ENCODE data around the gene ATG16L2. TPM values are rescaled to one million over a fixed set of nuclear protein-coding genes. Genes with fewer than 3 reads are reported as not detected.
A peak's percentile ranks its signal among the peaks of the same experiment; 100 is the strongest.

ATG16L2 gene
- total RNA-seq, 1 experiment from 2014 or later: 22.2 TPM

DNA sequence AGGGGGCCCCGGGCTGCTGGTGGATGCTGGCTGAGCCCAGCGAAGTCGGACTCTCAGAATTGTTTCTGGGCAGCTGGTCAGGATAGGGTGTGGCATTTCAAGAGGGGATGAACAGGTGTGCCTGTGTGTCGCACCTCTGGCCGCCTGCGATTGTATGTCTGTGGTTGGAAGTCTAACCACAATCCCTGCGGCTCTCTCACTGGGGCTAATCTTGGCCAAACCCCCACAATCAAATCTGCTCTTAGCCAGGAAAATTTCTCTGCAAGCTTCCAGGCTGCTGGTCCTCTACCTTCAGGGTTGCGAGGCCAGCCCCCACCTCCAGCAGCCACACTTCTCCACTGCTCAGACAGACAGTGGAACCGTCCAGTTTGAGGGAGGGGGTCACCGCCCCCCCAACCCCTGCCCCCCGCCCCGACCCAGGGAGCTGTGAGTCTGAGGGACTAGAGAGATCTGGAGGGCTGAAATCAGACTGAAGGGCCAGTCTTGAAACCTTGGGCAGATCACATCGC, 953 bp downstream of the ATG16L2 start:
- ATAC-seq: no peak
- Mint-ChIP-seq H3K27ac (peak overlapping the region; percentile 60; the same call in 1 of the 2 replicates), H3K4me3 (peak overlapping the region; percentile 95), H3K4me1 (peaks cover 33% of the 10 kb centered on the region), H3K27me3 (ENCODE audit: low read depth) (peaks cover 24% of the 10 kb centered on the region), H3K9me3 (no peaks in the 10 kb centered on the region), H3K36me3 (peaks cover 3% of the 10 kb centered on the region; the same call in 1 of the 2 replicates)
- POLR2A ChIA-PET: interaction anchor here (0.6 kb wide), 1 partner anchor 86 kb away, joined by 3 read pairs; no protein-coding TSS in a partner anchor
- TF ChIP-seq, protein P1, sequence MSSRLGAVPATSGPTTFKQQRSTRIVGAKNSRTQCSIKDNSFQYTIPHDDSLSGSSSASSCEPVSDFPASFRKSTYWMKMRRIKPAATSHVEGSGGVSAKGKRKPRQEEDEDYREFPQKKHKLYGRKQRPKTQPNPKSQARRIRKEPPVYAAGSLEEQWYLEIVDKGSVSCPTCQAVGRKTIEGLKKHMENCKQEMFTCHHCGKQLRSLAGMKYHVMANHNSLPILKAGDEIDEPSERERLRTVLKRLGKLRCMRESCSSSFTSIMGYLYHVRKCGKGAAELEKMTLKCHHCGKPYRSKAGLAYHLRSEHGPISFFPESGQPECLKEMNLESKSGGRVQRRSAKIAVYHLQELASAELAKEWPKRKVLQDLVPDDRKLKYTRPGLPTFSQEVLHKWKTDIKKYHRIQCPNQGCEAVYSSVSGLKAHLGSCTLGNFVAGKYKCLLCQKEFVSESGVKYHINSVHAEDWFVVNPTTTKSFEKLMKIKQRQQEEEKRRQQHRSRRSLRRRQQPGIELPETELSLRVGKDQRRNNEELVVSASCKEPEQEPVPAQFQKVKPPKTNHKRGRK (CRISPR knock-in tag; IDR thresholded peaks at IDR 0.05; ENCODE audit: borderline replicate concordance): no peak
- TF ChIP-seq SP1 (CRISPR knock-in tag; conservative IDR thresholded peaks at IDR 0.05) (no peak), RELA (CRISPR knock-in tag; IDR thresholded peaks at IDR 0.05; ENCODE audit: borderline replicate concordance) (no peak), MLX (CRISPR knock-in tag; IDR thresholded peaks at IDR 0.05) (no peak), CBFB (CRISPR knock-in tag; IDR thresholded peaks at IDR 0.05; ENCODE audit: low read depth) (no peak), FOXP1 (CRISPR knock-in tag; IDR thresholded peaks at IDR 0.05; ENCODE audit: borderline replicate concordance) (no peak), ZNF671 (CRISPR knock-in tag; IDR thresholded peaks at IDR 0.05) (no peak), CREM (CRISPR knock-in tag; IDR thresholded peaks at IDR 0.05) (no peak)
- TF ChIP-seq, protein P2, sequence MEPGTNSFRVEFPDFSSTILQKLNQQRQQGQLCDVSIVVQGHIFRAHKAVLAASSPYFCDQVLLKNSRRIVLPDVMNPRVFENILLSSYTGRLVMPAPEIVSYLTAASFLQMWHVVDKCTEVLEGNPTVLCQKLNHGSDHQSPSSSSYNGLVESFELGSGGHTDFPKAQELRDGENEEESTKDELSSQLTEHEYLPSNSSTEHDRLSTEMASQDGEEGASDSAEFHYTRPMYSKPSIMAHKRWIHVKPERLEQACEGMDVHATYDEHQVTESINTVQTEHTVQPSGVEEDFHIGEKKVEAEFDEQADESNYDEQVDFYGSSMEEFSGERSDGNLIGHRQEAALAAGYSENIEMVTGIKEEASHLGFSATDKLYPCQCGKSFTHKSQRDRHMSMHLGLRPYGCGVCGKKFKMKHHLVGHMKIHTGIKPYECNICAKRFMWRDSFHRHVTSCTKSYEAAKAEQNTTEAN (CRISPR knock-in tag; IDR thresholded peaks at IDR 0.05): no peak
- CTCF ChIA-PET: interaction anchor here (0.9 to 1.6 kb wide), 4 partner anchors 21 to 131 kb away, joined by 3 to 7 read pairs (median 3); partner anchors contain the start of gene STARD10
- DNase-seq (ENCODE audit: low spot score): no peak

DNA sequence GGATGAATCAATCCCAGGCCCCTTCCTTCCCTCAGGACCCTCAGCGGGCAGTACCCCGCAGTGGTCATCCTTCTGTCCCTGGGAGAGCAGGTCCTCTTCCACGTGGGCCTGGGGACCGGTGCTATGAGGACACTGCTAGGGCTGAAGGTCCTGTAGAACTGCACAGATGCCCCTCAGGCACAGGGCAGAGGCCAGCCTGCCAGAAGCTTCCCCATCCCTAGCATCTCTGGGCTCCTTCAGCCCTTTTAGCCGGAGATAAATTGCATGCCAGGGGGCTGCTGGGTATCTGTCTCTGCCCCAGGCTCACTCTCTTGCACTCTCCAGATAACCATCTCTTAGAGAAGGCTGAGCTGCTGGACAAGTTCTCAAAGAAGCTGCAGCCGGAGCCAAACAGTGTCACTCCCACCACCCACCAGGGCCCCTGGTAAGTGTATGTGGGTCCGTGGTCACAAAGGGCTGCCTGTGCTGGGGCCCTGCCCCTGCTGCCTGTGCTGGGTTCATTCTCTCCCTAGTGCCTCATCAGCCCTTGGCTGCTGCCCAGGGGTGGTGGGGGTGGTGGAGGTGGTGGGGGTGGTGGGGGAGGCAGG, 2.3 kb downstream of the ATG16L2 start:
- Mint-ChIP-seq H3K9me3 (no peaks in the 10 kb centered on the region), H3K27ac (no peak overlapping the region), H3K27me3 (ENCODE audit: low read depth) (peaks cover 35% of the 10 kb centered on the region), H3K4me3 (peak overlapping the region; percentile 22; the same call in 1 of the 2 replicates), H3K4me1 (peaks cover 41% of the 10 kb centered on the region), H3K36me3 (no peaks in the 10 kb centered on the region; the same call in 1 of the 2 replicates)
- CTCF ChIA-PET: interaction anchor here (1.2 to 1.5 kb wide), 2 partner anchors 91 to 132 kb away, joined by 3 to 5 read pairs; no protein-coding TSS in a partner anchor
- ATAC-seq (no peak), DNase-seq (ENCODE audit: low spot score) (no peak)
- TF ChIP-seq ZNF263 (CRISPR knock-in tag; IDR thresholded peaks at IDR 0.05; ENCODE audit: low read depth): no peak
- TF ChIP-seq RORB (CRISPR knock-in tag; IDR thresholded peaks at IDR 0.05): no peak
- TF ChIP-seq, protein P3, sequence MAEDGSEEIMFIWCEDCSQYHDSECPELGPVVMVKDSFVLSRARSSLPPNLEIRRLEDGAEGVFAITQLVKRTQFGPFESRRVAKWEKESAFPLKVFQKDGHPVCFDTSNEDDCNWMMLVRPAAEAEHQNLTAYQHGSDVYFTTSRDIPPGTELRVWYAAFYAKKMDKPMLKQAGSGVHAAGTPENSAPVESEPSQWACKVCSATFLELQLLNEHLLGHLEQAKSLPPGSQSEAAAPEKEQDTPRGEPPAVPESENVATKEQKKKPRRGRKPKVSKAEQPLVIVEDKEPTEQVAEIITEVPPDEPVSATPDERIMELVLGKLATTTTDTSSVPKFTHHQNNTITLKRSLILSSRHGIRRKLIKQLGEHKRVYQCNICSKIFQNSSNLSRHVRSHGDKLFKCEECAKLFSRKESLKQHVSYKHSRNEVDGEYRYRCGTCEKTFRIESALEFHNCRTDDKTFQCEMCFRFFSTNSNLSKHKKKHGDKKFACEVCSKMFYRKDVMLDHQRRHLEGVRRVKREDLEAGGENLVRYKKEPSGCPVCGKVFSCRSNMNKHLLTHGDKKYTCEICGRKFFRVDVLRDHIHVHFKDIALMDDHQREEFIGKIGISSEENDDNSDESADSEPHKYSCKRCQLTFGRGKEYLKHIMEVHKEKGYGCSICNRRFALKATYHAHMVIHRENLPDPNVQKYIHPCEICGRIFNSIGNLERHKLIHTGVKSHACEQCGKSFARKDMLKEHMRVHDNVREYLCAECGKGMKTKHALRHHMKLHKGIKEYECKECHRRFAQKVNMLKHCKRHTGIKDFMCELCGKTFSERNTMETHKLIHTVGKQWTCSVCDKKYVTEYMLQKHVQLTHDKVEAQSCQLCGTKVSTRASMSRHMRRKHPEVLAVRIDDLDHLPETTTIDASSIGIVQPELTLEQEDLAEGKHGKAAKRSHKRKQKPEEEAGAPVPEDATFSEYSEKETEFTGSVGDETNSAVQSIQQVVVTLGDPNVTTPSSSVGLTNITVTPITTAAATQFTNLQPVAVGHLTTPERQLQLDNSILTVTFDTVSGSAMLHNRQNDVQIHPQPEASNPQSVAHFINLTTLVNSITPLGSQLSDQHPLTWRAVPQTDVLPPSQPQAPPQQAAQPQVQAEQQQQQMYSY (CRISPR knock-in tag; IDR thresholded peaks at IDR 0.05): no peak
- TF ChIP-seq, protein P4, sequence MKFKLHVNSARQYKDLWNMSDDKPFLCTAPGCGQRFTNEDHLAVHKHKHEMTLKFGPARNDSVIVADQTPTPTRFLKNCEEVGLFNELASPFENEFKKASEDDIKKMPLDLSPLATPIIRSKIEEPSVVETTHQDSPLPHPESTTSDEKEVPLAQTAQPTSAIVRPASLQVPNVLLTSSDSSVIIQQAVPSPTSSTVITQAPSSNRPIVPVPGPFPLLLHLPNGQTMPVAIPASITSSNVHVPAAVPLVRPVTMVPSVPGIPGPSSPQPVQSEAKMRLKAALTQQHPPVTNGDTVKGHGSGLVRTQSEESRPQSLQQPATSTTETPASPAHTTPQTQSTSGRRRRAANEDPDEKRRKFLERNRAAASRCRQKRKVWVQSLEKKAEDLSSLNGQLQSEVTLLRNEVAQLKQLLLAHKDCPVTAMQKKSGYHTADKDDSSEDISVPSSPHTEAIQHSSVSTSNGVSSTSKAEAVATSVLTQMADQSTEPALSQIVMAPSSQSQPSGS (CRISPR knock-in tag; IDR thresholded peaks at IDR 0.05; ENCODE audit: borderline replicate concordance, low read depth): no peak
- TF ChIP-seq, protein P5, sequence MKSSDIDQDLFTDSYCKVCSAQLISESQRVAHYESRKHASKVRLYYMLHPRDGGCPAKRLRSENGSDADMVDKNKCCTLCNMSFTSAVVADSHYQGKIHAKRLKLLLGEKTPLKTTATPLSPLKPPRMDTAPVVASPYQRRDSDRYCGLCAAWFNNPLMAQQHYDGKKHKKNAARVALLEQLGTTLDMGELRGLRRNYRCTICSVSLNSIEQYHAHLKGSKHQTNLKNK (CRISPR knock-in tag; IDR thresholded peaks at IDR 0.05): no peak
- TF ChIP-seq USF1 (CRISPR knock-in tag; IDR thresholded peaks at IDR 0.05): no peak
- no peak for TF ChIP-seq NR3C1 (CRISPR knock-in tag; conservative IDR thresholded peaks at IDR 0.05; ENCODE audit: low read depth)
- TF ChIP-seq ZNF396 (CRISPR knock-in tag; IDR thresholded peaks at IDR 0.05; ENCODE audit: borderline replicate concordance): no peak
- TF ChIP-seq CREB1 (CRISPR knock-in tag; IDR thresholded peaks at IDR 0.05): no peak
- POLR2A ChIA-PET: interaction anchor here (1.1 kb wide), 1 partner anchor 23 kb away, joined by 3 read pairs; the partner anchor contains the start of gene STARD10
